Prostate gland (tissue), 2 donors: ENCODE results near the gene COMMD7.

Experiments used
- CTCF ChIP-seq, 4 experiments: fragments of 200-600 bp in 2 of 4; fragments of 450-650 bp in 2 of 4; sonication (generic) in 2 of 4; IDR thresholded peaks; 1 replicate in 3 of 4; 2 replicates in 1 of 4; pipeline ENCODE4 v1.5.1; 2016 to 2019; ENCODE audit warnings: antibody characterized with exemption in 4 of 4, mild to moderate bottlenecking in 2 of 4, moderate library complexity in 2 of 4
- POLR2AphosphoS5 ChIP-seq: sonication (generic); formaldehyde crosslinking; IDR thresholded peaks from one replicate; pipeline ENCODE4 v1.6.1; 2017; ENCODE audit warnings: antibody characterized with exemption

- TF ChIP-seq CTCF (IDR thresholded peaks at IDR 0.05) = no peak
- TF ChIP-seq POLR2AphosphoS5 = no peak
Measured at GRCh38 chr20:32672394-32672981, 70.8 kb downstream of the COMMD7 start.
